ENCODE measurements around the gene CRLF2. TPM values are rescaled to one million over a fixed set of nuclear protein-coding genes. Genes with fewer than 3 reads are reported as not detected.

CRLF2 gene
- total and polyA plus RNA-seq, 2 experiments from 2014 or later = not detected

DNA sequence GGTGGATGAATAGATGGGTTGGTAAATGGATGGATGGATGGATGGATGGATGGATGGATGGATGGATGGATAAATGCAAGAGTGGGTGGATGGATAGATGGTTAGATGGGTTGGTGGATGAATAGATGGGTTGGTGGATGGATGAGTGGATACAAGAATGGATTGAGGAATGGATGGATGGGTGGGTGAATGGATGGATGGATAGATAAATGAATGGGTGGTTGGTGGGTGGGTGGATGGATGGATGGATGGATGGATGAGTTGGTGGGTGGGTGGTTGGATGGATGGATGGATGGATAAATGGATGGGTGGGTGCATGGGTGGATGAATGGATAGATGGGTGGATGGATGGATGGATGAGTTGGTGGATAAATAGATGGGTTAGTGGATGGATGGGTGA lies 13.8 kb upstream of the CRLF2 start:
- Mint-ChIP-seq H3K9me3 (peaks cover 63% of the 10 kb centered on the region), H3K4me3 (no peak overlapping the region), H3K27me3 (ENCODE audit: insufficient read depth, low read depth, poor library complexity) (peaks cover 9% of the 10 kb centered on the region), H3K36me3 (ENCODE audit: low read depth) (peaks cover 30% of the 10 kb centered on the region), H3K27ac (no peak overlapping the region), H3K4me1 (no peaks in the 10 kb centered on the region)
- Histone ChIP-seq H3K36me3 (ENCODE audit: insufficient read depth) (no peaks in the 10 kb centered on the region), H2AFZ (no peak overlapping the region), H3K4me2 (no peak overlapping the region), H3K9me2 (ENCODE audit: insufficient read depth) (0 out of 2 replicates have a peak, but pooled peaks cover 3% of the 10 kb centered on the region), H3K4me1 (ENCODE audit: insufficient read depth) (peaks cover 7% of the 10 kb centered on the region; the same call in 1 of the 2 replicates), H3K27me3 (ENCODE audit: insufficient read depth) (no peaks in the 10 kb centered on the region), H3F3A (replicated peaks; ENCODE audit: low read depth) (no peaks in the 10 kb centered on the region), H4K20me1 (replicated peaks; ENCODE audit: insufficient read depth) (no peaks in the 10 kb centered on the region), H3K27ac (ENCODE audit: low read depth) (no peak overlapping the region), H3K79me2 (replicated peaks; ENCODE audit: insufficient read depth) (no peaks in the 10 kb centered on the region), H3K4me3 (no peak overlapping the region)
- no peak for DNase-seq (ENCODE audit: low spot score)
- no peak for TF ChIP-seq EZH2phosphoT487 (IDR thresholded peaks at IDR 0.05; ENCODE audit: unreplicated experiment)
- no peak for TF ChIP-seq ZNF331 (CRISPR knock-in tag; IDR thresholded peaks at IDR 0.05; ENCODE audit: low read depth)
- TF ChIP-seq POLR2AphosphoS5 (IDR thresholded peaks at IDR 0.05; ENCODE audit: low read depth) = no peak
- TF ChIP-seq, protein P1, sequence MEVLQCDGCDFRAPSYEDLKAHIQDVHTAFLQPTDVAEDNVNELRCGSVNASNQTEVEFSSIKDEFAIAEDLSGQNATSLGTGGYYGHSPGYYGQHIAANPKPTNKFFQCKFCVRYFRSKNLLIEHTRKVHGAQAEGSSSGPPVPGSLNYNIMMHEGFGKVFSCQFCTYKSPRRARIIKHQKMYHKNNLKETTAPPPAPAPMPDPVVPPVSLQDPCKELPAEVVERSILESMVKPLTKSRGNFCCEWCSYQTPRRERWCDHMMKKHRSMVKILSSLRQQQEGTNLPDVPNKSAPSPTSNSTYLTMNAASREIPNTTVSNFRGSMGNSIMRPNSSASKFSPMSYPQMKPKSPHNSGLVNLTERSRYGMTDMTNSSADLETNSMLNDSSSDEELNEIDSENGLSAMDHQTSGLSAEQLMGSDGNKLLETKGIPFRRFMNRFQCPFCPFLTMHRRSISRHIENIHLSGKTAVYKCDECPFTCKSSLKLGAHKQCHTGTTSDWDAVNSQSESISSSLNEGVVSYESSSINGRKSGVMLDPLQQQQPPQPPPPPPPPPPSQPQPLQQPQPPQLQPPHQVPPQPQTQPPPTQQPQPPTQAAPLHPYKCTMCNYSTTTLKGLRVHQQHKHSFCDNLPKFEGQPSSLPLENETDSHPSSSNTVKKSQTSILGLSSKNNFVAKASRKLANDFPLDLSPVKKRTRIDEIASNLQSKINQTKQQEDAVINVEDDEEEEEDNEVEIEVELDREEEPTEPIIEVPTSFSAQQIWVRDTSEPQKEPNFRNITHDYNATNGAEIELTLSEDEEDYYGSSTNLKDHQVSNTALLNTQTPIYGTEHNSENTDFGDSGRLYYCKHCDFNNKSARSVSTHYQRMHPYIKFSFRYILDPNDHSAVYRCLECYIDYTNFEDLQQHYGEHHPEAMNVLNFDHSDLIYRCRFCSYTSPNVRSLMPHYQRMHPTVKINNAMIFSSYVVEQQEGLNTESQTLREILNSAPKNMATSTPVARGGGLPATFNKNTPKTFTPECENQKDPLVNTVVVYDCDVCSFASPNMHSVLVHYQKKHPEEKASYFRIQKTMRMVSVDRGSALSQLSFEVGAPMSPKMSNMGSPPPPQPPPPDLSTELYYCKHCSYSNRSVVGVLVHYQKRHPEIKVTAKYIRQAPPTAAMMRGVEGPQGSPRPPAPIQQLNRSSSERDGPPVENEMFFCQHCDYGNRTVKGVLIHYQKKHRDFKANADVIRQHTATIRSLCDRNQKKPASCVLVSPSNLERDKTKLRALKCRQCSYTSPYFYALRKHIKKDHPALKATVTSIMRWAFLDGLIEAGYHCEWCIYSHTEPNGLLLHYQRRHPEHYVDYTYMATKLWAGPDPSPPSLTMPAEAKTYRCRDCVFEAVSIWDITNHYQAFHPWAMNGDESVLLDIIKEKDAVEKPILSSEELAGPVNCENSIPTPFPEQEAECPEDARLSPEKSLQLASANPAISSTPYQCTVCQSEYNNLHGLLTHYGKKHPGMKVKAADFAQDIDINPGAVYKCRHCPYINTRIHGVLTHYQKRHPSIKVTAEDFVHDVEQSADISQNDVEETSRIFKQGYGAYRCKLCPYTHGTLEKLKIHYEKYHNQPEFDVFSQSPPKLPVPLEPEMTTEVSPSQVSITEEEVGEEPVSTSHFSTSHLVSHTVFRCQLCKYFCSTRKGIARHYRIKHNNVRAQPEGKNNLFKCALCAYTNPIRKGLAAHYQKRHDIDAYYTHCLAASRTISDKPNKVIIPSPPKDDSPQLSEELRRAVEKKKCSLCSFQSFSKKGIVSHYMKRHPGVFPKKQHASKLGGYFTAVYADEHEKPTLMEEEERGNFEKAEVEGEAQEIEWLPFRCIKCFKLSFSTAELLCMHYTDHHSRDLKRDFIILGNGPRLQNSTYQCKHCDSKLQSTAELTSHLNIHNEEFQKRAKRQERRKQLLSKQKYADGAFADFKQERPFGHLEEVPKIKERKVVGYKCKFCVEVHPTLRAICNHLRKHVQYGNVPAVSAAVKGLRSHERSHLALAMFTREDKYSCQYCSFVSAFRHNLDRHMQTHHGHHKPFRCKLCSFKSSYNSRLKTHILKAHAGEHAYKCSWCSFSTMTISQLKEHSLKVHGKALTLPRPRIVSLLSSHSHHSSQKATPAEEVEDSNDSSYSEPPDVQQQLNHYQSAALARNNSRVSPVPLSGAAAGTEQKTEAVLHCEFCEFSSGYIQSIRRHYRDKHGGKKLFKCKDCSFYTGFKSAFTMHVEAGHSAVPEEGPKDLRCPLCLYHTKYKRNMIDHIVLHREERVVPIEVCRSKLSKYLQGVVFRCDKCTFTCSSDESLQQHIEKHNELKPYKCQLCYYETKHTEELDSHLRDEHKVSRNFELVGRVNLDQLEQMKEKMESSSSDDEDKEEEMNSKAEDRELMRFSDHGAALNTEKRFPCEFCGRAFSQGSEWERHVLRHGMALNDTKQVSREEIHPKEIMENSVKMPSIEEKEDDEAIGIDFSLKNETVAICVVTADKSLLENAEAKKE (CRISPR knock-in tag; IDR thresholded peaks at IDR 0.05) = no peak
- TF ChIP-seq, protein P2, sequence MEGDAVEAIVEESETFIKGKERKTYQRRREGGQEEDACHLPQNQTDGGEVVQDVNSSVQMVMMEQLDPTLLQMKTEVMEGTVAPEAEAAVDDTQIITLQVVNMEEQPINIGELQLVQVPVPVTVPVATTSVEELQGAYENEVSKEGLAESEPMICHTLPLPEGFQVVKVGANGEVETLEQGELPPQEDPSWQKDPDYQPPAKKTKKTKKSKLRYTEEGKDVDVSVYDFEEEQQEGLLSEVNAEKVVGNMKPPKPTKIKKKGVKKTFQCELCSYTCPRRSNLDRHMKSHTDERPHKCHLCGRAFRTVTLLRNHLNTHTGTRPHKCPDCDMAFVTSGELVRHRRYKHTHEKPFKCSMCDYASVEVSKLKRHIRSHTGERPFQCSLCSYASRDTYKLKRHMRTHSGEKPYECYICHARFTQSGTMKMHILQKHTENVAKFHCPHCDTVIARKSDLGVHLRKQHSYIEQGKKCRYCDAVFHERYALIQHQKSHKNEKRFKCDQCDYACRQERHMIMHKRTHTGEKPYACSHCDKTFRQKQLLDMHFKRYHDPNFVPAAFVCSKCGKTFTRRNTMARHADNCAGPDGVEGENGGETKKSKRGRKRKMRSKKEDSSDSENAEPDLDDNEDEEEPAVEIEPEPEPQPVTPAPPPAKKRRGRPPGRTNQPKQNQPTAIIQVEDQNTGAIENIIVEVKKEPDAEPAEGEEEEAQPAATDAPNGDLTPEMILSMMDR (conservative IDR thresholded peaks at IDR 0.05; ENCODE audit: low read depth in 2 of 2) = no peak
- no peak for ATAC-seq

Data from GM23338 (cell line).